Fibroblast of skin of right biceps (primary cell): ENCODE measurements around the gene EHMT1.

Source experiments
- DNase-seq: peaks from one replicate; pipeline ENCODE4 v3.0.0-alpha.2; 2013

Gene EHMT1

DNA sequence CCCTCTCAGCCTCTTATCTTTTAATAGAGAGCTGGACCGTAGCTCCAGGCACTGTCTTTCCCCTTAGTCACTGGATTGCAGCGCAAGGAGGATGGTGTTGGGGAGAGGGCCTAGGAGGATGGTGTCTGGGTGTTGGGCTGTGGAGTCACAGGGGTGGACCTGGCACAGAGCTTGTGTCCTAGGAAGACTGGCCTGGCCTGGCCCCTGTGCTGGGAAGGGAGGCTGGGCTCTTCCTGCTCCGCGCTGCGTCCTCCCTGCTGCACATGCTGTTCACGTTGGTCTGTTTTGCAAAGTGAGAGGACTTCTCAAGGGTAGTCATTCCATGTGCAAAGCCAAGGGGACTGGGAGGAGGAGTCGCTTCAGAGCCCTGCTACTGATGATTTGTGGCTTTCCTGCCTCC lies 123.9 kb downstream of the EHMT1 start:
- DNase-seq: no peak

DNA sequence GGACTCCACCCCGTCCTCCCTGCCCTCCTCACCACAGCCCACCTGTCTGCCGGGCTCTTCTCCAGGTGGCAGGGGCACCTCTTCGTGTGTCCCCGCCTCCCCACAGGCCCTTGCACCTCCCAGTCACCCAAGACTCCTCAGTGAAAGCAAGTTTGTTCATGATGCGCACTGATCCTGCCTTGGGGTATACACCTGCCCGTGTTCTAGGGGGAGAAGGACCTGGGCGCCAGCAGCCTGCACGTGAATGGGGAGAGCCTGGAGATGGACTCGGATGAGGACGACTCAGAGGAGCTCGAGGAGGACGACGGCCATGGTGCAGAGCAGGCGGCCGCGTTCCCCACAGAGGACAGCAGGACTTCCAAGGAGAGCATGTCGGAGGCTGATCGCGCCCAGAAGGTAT lies 124.9 kb downstream of the EHMT1 start:
- no peak for DNase-seq

DNA sequence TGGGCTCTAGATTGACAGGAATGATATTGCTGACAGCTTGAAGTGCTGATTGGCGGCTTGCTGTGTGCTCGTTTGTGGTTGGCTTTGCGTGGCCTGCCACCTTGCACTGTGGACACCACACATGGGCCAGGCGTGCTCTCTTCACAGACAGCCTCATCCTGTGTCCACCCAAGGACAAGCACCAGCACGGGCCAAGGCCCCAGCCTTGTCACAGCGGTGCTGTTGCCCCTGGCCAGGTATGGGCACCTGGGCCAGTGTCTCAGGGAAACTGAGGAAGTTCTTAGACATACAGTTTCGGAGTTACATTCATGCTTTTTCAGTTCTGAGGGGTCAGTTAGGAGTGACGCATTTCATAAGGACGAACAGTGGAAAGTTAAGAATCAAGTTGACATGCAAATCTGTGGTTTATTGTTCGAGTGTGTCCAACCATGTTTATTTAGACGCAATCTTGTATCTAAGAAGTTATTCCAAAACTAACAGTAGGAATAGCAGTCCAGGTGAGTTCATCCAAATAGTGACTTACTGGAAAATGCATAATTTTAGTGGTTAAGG lies 125.9 kb downstream of the EHMT1 start:
- no peak for DNase-seq

DNA sequence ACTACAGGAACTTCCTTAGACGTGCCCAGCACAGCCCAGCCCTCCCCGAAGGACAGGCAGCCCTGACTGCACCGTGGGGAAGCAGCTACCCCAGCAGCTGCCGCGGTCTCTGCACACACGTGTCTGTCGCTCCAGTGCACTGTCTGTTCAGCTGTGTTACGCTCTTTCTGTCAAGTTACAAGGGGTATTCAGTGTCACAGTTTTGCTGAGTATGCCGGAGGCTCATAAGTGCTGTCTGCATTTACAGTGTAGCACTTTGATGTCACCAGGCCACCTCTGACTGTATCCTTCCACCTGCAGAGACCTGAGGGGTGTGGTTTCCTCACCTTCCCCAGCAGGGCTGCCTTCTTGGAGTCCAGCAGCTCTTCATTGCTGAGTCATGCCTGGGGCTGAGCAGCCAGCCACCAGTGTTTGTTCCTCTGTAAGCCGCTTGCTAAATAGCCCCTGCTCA lies 126.8 kb downstream of the EHMT1 start:
- DNase-seq: no peak

DNA sequence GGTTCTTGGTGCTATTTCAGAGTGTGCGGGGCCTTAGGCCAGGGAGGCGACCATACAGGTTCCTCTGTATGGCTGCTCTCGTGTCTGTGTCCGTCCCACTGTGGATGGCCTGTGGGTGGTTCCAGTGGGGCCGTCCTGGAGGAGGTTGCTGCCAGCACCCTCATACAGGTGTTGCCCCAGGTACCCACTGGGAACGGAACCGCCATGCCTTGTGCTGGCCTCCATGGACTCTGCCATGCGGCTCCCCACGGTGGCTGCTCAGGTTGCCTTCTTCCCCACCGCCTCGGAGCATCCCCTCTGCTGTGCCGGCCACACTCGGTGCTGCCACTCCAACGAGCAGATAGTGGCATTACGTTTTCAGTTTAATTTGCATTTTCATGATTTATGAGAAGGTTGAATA lies 129.5 kb downstream of the EHMT1 start:
- no peak for DNase-seq

DNA sequence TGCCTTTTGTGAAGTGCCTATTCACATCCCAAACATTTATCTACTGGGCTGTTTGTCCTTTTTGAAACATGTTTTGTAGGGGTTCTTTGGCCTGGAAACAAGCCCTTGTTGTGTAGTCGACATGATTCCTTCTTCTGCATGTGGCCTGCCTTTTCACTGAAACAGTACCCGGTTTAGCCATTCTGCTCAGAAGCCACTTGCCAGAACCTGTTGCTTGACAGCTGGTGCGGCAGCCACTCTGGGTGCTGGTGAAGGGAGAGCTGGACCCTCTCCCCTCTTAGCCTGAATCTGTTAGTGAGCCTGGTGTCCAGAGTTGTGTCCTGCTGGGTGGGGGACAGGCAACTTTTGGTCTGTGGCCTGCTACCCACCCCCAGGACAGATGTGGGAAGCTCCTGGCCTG lies 129.9 kb downstream of the EHMT1 start:
- no peak for DNase-seq

DNA sequence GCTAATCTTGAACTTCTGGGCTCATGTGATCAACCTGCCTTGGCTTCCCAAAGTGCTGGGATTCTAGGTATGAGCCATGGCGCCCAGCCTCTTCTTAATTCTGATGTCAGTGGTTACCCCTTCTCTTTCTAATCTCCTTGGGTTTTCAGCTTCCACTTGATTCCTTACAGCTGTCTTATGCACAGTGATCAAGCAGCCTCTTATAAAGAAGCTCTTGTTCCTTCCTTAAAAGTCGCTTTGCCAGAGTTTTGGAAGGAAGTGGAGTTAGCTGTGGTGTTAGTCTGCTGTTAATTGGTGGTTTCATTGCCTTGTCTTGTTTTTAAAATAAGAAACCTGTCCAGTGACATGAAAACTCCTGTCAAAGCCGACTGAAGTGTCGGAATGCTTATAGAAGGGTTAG lies 130.7 kb downstream of the EHMT1 start:
- DNase-seq: no peak

DNA sequence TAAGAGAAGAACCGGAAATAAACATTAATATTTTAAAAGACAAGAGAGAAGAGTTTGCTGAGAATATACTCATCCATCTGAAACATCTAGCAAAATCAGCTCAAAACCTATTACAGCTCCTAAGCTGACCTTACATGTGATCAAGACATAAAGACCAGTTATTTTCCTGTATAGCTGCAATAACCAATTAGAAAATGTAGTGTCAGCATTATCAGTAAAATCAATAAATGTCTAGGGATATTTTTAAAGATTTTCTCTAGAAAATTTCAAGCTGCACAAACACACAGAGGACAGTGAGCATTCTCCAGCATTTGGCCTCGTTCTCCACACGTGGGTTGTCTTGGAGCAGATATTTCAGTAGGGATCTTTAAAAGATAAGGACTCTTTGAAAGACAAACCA lies 131.2 kb downstream of the EHMT1 start:
- no peak for DNase-seq

DNA sequence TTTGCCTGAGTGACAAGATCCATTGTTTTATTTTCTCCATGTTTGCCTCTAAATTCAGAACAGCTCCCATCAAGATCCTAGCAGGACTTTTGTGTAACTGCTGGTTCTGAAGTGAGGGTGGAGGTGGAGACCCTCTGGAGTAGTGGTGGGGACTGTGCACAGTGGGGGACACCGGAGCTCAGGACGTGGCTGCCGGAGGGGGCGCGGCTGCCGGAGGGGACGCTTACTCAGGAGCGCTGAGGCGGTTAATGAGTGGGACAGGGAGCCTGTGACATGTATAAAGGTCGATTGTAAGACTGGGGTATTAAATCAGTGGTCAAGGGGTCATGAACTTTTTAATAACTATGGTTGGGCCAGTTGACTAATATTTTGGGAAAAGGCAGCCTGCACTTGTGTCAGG lies 131.8 kb downstream of the EHMT1 start:
- no peak for DNase-seq

DNA sequence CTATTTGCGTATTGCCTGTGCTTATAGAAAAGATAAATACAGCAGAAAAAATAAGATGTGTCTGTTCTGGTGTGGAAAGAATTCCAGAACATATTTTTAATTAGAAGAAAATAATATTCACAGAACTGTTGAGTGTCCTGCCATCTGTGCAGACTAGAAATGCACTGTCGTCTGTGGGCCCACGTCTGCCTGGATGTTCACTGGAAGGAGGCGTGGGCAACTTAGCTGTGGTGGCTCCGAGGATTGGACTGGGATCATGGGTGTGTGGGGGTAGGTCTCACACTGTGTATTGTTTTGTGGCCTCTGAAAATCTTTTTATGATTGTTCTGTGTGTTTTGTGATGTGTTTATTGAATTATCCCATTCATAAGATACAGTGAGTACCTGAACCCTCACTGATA lies 132.8 kb downstream of the EHMT1 start:
- no peak for DNase-seq

DNA sequence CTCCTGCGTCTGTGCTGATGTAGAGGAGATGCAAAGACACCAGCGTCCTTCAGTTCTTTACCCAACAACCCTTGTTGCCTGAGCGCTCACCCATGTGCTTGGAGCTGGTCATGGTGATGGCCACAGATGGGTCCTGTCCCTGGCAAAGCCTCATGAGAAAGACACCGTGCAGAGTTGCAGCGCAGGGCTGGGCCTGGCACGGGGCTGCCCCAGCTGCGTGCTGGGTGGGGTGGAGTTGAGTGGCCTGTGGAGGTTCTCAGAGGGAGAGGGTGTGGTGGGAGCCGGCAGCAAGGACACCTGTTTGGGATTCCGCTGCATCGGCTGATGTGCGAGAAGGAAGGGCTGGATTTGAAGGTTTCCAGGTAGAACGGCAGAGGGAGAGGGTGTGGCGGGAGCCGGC lies 133.6 kb downstream of the EHMT1 start:
- DNase-seq: no peak

DNA sequence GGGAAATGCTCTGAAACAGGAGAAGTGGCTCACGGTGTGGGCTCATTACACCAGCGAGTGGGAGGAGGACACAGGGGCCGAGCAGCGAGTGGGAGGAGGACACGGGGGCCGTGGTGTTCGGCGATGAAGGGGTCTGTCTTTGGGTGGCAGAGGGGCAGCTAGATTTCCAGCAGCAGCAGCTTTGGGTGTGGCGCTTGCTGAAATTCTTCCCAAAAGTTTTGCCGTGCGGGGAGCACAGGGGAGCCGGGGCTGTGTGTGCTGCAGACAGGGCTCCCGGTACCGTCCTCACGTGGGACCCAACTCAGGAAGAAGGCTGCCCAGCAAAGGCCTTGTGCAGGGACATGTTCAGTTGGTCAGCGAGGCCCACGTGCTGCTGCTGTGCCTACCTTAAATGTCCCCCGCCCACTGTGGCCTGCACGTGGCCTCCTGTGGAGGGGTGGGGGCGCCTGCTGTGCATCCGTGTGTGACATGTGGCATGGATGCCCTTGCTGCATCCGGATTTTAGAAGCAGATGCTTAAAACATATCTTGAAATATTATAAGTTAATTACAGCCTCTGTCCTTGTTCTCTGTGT lies 134.5 kb downstream of the EHMT1 start:
- no peak for DNase-seq

DNA sequence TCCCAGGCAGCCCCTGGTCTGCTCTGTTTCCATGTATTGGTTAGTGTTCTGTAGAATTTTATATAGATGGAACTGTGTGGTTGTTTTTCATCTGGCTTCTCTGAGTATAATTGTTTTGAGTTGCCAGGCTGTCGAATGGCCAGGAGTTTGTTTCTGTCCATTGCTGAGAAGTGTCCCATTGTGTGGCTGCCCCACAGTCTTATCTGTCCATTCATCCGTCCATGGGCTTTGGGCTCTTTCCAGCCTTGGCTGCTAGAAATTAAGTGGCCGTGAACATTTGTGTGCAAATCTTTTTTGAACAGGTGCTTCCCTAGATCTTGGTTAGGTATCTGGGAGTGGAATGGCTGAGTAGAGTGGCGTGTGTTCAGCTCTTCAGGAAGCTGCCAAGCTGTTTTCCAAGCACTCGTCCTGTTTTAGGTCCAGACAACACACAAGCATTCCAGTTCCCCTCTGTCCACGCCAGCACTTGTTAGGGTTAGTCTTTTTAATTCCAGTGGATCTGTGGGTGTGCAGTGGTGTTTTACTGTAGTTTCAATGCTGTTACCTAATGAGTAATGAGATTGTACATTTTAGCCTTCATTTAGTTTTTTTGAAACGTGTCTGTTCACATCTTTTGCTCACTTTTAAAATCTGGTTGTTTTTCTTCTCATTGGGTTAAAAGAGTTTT lies 136.6 kb downstream of the EHMT1 start:
- DNase-seq: no peak

DNA sequence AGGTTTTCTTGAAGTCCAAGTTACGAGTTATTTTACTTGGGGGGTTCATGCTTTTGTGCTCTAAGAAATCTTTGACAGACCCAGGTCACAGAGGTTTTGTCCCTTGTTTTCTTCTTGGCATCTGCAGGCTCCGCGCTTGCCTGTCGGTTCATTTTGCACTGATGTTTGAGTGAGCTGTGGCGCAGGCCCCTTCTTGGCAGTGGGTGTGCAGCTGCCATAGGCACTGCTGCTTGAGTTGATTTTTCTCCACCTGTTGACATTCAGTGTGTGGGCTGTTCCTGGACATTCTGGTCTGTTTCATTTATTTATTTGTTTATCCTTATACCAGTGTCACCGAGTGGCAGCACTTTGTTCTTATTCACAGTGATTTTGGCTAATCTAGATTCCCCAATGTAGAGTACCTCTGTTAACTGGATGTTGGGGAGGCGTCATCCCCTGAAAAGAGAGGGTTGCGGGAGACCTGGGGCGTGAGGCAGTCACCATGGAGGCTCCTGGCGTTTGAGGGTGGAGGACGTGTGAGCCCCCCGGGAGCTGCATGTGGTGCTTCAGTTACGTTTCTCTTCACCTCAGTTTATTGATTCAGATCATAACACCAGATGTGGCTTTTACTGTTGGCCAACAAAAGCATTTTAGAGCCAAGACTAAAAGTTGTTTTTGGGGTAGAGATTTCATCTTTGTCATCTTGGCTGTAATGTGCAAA lies 137.4 kb downstream of the EHMT1 start:
- DNase-seq: no peak

DNA sequence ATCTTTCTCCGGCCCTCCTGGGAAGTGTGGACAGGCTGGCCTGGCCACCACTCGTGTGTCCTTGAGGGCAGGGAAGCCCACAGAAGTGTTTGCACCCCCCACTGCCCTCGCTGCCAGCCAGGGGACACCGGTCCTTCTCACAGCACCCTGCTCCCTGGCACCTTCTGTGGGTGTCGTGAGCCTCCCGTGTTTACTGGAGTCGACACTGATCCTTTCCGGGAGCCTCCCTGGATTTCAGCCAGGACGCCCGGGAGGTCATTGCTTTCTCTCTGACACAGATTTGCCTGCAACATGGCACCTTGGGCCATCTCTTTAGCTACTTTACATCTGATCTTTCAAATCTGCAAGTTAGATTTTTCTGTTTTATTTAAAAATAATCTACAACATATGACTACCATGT lies 138.3 kb downstream of the EHMT1 start:
- DNase-seq: no peak

DNA sequence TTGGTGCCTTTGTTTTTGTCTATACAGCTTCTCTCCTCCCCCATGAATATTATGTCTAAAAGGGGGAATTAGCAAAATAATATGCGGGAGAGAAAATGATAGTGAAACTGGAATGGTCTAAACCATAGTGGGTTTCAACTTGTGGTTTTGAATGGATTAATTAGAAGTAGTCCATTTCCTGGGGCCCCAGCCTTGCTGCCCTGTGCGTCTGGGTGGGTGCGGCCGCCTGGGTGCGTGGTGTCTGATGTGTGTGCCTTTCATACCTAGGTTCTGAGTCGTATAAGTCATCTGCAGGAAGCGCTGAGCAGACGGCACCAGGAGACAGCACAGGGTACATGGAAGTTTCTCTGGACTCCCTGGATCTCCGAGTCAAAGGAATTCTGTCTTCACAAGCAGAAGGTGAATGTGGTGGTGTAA lies 138.8 kb downstream of the EHMT1 start:
- peak; percentile 88 for DNase-seq

DNA sequence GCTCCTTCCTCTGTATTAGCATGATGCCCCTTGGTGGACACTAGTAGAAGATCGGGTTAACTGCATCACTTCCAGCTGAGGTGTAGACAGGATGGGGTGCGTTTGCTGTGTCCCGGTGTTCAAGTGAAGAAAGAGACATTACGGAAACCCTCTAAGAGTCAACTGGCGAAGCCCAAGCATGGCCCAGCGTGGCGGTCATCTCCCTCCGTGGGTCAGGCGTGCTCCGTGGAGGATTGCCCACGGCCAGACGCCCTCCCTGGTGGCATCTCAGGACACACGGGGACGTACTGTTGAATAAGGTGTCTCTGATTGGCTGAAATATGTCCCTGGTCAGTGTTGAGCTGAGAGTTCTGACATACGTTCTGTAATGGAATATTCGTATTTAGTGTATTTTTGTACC lies 139.3 kb downstream of the EHMT1 start:
- no peak for DNase-seq

DNA sequence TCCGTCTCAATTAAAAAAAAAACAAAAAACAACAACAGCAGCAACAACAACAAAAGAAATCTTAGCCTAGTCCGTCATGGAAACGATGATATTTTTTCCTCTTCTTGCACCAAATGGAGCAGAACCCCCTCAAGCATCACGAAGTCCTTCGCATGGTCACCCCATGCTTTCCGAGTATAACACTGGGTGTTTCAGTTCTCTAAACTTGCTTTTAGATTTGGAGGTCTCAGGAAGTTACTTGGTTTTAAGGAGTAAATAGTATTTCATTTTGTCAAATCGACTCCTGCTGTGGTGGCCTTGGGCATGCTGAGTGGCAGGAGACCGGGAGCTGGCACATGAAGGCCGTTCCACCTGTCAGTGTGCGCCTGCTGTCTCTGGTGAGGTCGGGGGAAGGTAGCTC lies 140.3 kb downstream of the EHMT1 start:
- no peak for DNase-seq

DNA sequence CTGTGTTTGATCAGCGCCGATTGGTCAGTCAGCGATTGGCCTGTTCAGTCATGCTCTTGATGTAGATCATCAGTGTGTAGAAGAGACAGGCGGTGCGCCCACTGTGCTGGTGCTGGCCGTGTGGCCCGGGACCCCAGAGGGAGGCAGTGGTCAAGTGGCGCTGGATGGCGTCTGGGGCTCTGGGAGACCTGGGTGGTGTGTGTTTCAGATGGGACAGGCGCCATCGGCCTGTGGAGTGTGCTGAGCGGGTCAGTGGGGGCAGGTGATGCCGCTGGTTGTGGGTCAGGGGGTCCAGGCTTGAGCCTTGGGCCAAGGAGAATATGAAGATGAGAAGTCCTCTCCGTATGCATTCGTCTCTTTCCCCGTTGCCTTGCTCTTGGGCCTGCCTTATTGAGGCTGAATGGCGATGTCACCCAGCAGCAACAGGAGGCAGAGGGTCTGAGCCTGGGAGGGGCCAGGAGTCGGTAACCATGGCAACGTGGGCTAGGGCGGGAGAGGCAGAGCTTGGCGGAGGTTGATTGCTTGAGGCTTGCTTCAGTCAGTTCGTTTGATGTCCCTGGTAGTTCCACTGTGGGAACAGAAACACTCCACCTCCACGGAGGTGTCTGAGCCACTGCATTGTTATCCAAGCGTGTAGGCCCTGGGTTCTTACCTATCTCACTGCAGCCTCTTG lies 141.0 kb downstream of the EHMT1 start:
- DNase-seq: no peak

DNA sequence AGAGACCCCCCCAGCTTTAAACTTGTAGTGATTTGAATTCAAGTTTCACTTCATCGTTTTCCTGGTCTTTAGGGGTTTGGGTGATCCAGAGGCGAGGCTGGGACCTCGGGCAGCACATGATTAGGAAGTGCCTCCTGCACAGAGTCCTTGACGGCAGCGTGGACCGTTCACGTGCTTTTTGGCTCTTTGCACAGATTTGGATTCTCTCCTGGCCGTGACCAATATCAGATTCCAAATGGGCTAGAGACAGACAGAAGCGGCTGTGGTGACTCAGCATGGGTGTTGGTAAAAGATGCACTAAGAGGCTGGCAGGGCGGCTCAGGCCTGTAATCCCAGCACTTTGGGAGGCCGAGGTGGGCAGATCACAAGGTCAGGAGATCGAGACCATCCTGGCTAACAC lies 141.6 kb downstream of the EHMT1 start:
- DNase-seq: peak; percentile 25

DNA sequence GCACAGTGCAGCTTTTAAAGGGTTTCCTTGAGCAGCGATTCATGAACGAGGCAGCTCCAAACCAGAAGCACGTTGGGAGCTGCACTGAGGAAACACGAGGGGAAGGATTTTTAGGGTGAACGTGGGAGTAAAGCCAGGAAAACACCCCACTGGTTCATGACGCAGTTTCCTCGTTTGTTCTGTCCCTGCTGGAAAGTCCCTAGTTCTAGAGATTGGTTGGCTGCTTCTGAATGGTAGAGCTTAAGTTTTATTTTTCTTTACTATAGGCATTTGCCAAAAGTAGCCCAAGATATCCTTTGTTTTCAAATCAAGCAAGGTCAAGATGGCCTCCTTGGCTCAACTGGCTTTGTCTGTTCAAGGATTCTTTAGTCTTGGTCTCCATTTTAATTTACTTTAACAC lies 142.2 kb downstream of the EHMT1 start:
- no peak for DNase-seq

DNA sequence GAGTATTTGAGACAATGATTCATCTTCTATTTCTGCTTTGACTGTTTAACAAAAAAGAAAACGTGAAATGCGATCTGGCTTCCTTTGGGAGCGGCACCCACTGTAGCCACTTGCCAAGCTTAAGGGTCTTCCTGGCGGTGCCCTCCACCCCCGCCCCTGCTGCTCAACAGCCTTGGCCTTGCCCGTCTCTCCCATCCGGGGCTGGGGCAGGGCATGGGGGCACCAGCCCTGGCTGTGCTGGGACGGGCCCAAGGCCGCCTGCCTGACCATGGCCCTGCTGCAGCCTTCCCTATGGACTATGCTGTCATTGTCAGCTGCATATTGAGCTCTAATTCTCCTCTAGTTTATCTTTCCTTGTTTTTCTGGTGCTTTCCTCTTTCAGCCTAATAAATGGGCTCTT lies 143.0 kb downstream of the EHMT1 start:
- no peak for DNase-seq

DNA sequence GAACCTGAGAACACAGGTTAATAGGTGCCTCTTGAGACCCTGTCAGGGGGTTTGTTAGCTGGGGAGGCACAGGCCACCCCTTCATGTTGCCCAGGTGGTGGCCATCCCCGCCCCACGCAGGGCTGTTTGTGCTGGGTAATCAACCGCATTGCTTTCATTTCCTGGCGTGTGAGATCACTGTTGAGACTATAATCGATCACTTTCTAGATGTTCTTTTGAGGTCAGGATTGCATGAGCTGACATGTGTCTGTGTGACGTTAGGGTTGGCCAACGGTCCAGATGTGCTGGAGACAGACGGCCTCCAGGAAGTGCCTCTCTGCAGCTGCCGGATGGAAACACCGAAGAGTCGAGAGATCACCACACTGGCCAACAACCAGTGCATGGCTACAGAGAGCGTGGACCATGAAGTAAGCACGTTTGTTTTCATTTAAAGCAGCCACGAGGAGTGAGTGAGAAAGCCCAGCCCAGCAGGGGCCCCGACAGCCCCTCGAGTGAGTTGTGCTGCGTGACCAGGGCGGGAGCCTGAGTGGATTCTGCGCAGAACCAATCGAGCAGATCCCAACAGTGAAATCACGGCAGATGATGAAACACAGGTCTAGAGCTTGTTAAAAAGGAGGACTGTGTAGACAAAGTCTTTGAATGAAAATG lies 143.7 kb downstream of the EHMT1 start:
- DNase-seq: peak; percentile 45
